ENCODE data around the gene PLCL1.
"Not testable (repeated sequence)": the region's sequence is repeated elsewhere in the genome, so short reads cannot be mapped to it uniquely, and the experiment has no call there.

The PLCL1 gene

DNA sequence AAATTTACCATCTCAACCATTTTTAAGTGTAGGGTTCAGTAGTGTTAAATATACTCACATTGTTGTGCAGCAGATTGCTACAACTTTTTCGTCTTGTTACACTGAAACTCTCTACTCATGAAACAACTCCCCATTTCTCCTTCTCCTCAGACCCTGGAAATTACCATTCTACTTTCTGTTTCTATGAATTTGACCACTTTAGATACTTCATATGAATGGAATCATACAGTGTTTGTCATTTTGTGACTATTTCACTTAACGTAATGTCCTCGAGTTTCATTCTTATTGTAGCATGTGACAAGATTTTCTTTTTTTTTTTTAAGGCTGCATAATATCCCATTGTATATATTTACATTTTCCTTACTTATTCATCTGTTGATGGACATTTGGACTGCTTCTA is 203.8 kb downstream of the PLCL1 start:
- no peak for DNase-seq

DNA sequence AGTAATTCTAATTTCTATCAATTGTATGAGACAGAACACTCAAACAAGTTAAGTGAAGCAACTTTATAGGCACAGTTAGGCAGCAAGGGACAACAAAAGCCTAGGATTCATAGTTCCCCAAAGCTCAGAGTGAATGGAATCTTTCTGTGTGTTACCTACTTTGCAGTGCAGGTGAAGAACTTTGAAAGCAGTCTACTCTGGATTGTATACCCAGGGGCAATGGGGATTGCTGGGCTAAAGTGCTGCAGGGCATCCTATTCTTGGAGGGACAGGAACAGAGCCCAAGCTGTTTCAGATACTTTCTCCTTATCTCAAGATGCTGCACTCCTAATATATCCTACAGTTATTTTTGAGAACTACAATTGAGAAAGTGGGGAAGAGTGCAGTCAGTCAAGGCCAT is 207.6 kb downstream of the PLCL1 start:
- DNase-seq: no peak

DNA sequence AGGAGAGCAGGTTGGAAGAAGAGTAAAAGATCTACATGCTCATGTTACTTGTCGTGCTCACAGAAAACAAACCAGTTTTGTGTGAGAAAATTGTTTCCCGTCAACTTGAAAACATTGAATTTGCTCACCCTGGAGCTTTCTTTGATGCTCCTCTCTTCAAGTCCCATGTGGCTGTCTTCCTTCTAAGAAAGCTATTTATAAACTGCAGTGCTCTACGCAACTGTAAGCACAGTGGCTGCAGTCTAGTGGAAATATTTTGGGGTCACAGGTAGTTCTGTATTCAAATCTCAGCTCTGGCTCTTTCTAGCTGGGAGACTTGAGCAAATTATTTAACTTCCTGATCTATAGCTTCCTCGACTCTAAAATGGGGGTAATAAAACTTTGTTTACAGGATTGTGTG is 211.8 kb downstream of the PLCL1 start:
- DNase-seq: no peak

DNA sequence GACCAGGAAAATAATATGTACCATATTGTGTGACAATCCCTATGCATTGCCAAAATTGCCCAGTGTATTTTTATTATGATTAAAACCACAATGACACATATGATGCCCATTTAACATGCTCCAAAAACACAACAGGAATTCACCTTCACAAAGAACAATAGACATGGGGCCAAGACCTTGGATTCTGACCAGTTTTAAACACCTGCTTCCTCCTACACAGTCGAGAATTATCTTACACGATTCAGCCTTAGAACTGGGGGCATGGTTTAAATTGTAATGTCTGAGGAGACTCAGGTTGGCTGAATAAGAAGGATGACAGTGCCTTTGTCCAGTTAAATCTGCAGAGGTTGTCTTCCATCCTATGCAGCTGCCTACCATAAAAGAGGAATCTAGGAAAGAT is 212.7 kb downstream of the PLCL1 start:
- no peak for DNase-seq

DNA sequence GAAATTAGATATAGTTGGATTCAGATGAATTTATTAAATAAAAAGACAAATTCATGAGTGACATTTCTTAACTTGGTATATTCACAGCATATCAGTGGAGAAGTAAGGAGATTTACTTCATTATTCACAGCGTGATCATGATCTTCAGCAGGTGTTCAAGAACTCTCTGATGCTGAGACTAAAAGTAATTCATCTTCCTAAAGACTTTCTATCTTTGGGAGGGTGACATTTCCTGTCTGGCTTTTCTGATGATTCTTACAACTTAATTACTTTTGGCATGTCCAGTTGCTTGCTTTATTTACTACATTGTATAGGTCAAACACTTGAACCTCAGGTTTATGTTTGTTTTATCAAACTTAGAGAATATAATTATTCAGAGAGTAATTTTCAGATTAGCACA is 224.6 kb downstream of the PLCL1 start:
- no peak for DNase-seq

DNA sequence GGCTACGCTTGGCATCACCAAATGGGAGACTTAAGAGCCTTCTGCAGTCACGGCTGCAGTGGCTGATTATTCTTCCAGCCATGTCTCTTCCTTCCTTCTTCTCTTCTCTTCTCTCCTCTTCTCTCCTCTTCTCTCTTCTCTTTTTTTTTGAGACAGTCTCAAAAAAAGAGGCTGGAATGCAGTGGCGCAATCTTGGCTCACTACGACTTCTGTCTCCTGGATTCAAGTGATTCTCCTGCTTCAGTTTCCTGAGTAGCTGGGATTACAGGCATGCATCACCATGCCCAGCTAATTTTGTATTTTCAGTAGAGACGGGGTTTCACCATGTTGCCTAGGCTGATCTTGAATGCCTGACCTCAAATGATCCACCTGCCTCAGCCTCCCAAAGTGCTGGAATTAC is 225.2 kb downstream of the PLCL1 start:
- not testable (repeated sequence) for DNase-seq

DNA sequence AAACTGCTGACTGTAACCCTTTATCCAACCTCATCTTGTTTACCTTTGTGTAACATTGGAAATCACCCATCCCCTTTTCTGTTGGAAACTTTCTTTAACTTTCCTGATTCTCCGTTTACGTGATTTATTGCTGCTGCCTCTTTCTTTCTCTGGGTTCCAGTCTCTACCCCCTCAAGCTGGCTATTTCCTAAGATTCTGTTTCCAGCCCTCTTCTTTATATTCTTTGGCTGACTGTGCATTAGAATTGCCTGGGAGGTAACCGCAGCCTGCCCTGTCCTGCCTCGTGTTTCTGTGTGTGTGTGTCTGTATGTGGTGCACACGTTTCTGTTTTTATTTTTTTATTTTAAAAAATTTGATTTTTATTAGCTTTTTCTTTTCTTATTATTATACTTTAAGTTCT is 229.2 kb downstream of the PLCL1 start:
- DNase-seq: no peak

DNA sequence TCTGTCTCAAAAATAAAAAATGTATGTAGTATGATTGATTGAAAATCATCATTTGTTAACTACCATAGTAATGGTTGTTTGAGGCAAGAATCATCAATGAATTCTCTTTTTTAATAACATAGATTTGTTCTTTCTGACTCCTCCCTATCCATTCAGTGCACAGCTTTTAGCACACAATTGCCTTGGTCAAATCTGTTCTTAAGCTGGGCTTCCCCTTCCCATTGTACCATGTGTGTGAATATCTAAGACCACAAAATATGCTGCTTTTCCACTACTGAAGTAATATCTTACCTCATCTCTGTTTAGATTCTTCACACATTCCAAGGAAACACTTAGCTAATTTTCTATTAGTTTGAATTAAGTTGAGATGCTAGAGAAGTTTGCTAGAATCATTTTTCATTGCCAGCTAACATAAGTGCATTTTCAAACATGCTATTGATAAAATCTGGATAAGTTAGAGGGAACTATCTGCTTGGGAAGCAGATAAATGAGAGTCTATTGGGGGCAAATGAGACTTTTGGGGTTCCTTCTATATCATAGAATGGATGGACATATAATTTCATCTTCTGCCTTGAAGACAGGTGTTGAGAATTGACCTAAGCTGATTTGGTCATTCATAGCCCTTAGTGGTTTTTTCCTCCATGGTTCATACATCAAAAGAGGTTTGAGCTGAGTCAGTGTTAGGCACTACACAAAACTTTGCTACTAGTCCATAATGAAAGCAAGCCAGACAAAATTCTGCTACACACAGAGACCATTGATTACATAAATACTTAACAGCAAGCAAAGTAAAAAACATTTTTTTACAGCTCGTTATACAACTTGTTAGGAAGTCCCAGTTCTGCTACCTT is 231.9 kb downstream of the PLCL1 start:
- DNase-seq: no peak

DNA sequence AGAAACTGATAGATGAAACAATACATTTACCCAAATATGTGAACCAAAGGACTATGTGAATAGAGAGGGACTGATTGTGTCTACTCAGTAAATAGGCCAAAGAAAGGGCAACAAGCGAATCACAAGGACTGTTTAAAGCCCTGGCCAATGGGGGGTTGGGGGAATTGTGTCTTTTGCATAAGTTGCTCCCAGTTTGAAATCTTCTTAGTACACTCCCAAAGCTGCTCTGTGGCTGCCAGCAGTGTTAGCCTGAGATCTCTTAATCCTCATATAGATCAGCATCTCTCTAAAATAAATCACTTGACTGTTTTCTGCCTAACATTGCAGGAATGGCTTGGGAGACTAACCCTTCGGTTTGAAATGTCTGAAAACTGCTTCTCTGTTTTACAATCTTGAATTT is 236.4 kb downstream of the PLCL1 start:
- DNase-seq: no peak

DNA sequence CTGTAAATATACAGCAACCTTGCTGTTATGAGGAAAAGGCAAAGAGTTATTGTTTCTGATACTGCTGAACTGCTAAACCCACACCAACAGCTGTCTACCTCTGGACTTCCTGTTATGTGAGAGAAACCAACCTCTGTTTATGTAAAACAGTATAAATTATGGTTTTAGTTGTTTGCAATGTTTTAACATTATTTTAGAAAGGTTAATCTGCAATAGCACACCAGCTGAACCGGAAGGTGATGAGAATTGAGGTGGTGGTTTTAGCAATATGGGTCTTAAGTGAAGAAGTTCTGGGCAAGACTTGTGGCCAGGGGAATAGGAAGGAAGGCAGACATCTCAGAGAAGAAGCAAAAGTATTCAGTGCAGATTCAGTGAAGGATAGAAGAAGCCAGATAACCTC is 237.8 kb downstream of the PLCL1 start:
- DNase-seq: no peak

DNA sequence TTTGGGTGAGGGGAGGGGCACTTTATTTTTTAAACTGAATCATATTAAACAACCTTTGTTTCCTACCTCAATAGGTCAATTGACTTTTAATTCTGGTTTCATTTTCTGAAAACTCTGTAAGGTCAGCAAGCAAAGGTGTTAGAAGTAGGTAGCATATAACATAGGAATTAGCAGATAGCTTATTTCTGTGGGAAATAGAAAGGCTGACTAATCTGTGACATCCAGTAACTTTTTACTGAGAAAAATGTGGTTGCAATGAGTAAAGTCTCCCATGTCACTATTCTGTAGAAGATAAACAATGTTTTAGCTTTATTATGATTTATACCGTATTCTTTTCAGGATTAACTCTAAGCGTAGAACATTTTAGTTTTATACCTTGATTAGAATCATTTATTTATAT is 240.4 kb downstream of the PLCL1 start:
- DNase-seq: no peak

DNA sequence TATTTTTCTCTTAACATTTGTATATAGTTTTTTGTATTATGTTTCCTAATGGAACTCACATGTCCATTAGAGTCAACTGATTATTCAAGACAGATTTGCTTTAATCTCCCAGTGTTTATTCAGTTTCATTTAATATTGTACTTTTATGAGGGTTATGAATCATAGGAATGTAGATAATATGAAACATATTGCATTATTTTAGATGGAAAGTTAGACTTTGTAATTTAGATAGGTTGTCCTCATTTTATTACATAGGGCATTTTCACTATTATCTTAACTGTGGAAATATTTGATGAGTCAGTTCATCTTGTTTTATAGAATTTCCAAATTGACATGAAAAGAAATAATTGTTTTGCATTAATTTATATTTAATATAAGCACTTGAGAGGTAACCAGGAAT is 240.8 kb downstream of the PLCL1 start:
- DNase-seq: no peak

DNA sequence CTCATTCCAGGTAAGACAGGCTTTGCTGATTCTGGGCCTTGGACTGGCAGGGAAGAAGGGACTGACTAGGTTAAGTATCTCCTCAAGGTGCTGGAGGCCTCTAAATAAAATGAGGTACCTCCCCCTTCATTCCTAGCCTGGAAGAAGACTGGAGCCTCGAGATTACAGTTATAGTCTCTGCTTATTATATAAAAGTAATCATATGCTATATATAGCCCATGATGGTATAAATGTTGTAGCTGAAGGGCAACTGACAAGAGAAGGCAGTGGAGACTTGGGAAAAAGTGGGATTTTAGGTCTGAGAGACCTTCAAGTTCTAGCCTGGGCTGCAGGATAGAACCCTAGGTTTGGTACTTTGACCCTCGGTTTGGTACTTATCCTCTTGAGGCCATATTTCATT is 248.3 kb downstream of the PLCL1 start:
- no peak for DNase-seq

DNA sequence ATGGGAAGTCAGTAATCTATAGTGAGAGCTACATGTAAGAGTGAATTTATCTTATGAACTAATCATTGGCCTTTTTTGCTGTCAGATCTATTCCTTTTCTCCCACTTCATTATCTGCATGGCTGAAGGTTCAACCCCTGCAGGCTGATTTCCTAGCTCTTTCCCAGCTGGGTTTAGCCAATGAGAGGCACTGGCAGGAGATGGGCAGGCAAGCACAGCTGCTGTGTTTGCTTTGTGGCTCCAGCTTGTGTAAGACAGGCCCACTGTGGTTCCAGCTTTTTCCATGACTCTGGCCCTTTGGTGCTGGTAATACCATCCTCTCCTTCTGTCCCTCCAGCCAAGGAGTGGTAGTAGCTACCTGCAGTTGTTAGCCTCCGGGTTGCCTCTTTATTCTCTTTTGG is 248.8 kb downstream of the PLCL1 start:
- DNase-seq: no peak

DNA sequence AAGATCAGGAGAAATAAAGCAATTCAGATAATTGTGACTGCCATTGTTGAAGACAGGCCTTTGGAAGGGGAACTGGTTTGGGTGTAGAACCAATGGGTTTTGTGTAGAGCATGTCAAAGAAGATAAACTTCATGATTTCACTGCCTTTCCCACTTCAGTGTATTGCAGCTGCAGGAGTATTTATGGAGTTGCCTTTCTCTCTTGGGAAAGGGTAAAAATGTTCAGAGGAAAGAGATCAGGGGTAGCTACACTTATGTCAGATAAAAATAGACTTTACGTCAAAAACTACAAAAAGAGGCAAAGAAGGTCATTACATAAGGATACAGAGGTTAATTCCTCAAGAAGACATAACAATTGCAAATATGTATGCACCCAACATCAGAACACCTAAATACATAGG is 249.4 kb downstream of the PLCL1 start:
- DNase-seq: no peak

DNA sequence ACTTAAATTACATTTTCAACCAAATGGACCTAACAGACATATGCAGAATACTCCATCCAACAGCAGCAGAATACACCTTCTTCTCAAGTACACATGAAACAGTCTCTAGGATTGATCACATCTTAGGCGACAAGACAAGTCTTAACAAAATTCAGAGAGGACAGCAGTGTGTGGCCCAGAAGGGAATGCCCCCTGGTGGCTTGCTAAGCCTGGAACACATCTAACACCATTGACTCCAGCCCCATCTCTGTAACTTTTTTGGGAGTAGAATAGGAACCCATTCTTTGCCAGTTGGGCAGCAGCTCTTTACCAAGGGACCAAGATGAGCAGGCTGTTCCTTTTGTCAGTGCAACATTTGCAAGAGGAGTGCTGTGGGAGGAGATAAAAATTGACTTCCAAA is 249.9 kb downstream of the PLCL1 start:
- DNase-seq: peak; percentile 19

DNA sequence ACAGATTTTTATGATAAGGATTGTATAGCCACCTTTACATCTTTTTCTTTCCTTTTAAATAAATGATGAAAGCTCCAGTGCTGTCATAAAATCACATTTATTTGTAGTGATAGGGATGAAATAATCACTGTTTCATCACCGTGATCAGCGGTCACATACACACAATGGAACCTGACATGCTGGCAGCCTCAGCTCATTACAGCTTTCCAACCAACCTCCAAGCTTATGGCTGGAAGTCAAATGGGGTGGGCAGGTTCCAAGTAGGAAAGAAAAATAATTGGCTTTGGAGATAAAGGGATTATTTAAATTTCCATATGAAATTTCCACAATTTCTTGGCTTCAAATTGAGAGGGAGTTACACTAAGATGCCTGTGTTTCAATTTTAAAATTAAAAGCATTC is 251.3 kb downstream of the PLCL1 start:
- no peak for DNase-seq

DNA sequence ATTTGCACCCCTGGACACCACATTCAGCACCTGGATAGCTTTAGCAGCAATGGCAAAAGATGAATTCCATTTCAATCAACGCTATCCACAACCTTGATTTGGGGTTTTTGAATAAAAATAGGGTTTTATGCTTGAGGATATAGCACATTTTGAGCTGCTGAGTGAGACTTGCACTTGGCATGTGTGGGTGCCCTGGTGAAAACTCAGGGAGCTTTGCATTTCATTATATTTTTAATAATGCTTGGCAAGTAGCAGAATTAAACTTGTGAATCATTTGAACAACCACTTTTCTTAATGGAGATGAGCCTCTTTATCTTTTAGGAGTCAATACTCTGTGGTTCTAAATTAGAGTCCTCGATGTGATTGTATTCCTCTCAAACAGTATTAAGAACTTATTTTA is 252.4 kb downstream of the PLCL1 start:
- no peak for DNase-seq

DNA sequence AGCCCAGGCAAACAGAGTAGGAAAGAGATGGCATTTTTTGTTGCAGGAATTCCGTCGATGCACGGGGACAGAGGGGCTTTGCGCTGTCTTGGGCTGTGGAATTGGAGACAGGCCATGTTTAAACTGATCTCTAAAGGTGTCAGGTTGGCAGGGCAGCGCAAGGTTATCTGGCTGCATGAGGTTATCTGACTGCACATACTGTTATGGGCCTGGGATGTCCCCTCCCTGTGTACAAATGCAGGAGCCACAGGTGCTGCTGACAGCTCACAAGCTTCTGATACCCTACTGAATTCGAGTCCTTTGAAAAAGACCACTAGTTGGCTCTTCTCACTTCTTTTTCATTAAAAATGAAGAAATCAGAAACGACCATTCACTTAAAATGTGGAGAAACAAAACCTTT is 255.4 kb downstream of the PLCL1 start:
- DNase-seq: no peak

DNA sequence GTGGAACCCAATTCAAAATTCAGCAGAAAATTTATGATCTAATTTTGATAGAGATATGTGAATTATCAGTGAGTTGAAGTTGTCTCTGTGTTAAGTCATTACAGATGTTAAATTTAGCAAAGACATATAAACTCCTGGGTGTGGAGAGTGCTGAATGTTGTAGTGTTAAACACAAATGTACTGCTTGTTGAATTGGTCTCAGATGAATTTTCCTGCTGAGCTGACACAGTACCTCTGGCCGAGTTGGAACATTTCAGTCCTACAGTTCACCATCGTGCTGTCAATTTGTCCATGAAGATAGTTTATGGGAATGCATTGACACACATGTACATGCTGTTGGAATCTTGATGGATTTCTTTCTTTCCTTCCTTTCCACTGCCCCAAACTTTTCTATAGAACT is 255.9 kb downstream of the PLCL1 start:
- DNase-seq: no peak

DNA sequence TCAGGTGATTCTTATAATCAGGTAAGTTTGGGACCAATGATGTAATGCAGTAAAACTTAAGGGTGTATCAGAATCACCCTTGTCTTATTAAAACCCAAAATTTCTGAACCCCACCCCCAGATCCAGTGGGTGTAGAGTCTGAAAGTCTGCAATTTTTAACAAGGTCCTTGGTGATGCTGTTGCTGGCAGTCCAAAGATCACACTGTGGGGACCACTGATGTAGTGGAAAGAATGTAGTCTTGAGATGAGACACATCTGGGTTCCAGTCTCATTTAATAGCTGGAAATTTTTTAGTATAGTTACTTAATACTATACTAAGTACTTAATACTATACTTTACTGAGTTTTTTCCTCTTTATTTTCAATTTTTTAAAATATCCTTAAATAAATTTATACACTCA is 258.4 kb downstream of the PLCL1 start:
- no peak for DNase-seq

DNA sequence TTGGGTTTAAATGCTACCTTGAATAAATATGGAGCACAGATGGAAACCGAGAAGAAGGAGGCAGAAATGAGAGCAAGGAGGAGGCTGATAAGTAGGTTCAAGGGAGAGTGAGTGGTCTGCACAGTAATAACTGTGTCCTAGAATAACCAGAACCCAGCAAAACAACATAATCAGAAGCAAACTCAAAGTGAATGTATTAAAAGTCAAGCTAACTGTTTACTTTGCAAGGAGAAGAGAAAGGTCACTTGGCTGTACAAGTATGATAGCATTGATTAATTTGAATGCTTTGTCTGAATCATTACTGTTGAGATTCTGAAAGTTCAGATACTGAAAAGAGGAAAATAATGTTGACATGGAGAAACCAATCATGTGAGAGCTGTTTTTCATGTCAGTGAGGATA is 258.8 kb downstream of the PLCL1 start:
- no peak for DNase-seq

DNA sequence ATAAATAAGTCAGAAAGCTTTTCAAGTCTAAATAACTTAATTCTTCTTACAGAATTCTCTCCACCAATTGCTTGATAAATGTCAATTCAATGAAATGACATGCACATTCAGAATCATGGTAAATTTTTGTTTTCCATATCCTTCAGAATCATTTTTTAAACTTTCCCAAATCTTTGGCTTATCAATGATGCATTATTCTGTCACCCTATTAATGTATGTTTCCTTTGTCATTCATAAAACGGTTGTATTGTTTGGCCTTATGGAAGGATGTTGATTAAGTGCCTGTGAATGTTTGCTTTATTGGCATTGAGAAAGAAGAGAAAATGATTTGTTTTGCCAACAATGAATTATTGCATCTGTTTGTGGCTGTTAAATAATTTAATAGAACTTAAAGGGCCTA is 260.9 kb downstream of the PLCL1 start:
- no peak for DNase-seq

DNA sequence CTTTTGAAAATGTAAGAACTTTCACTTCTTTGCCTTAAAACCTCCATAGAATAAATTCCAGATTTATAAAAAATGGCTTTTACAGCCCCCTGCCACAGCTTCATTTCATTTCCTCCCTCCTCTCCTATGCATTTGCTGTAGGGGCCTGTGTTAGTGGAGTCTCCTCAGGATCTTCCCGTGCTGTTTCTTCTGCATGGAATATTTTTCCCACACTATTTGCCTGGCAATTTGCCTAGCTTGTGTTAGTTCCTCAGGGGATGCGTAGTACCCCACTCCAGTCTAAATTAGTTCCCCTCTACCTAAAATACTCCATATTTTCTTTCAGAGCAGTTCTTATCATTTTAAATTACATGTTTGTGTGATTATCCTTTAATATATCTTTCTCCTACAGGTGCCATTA is 262.2 kb downstream of the PLCL1 start:
- no peak for DNase-seq

DNA sequence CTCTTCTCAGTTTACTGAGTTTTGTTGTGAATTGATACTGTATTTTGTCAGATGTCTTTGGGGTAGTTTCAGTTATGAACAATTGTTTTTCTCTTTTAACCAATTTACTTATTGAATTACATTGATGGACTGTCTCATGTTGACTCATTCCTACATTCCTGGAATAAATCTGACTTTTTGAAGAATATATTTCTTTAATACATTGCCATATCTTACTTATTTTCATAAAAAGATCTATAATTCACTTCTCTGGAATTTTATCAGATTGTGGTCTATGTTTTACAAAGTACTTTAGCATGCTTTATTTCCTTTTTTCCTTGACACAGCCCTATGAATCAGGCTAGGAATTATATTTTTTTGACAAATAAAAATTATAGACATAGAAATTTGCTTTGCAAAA is 268.3 kb downstream of the PLCL1 start:
- DNase-seq: no peak

DNA sequence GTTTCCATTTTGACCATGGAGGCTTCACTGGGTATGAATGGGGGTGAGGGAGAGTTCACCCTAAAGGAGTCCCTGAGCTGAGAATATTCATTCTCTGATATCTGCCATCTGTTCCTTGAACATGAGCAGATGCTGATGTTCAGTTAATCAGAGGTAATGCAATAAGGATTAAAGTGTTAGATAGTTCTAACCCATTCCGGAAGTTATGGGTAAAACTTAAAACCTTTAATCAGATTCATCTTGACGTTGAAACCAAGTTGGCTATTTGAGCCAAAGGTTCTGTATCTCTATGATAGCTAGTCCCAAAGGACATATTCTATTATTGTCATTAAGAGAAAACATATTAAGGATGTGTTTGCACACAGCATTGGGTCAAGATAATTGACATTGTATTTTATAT is 268.9 kb downstream of the PLCL1 start:
- no peak for DNase-seq
